SU-DHL-6 (cell line): ENCODE results near the gene CCDC34.

Source experiments
- CTCF ChIP-seq: fragments of 200-600 bp; sonication (generic); IDR thresholded peaks from one replicate; pipeline ENCODE4 v1.5.1; 2017; ENCODE audit warnings: antibody characterized with exemption, mild to moderate bottlenecking, low read length, moderate library complexity; ENCODE audit not compliant: insufficient read depth, poor library complexity, severe bottlenecking
- EZH2phosphoT487 ChIP-seq: fragments of 200-600 bp; sonication (generic), shearing (Covaris generic); conservative IDR thresholded peaks from 2 replicates; pipeline ENCODE4 v1.6.1; 2018; ENCODE audit warnings: mild to moderate bottlenecking, antibody characterized with exemption, low read length, moderate library complexity, mixed read lengths

DNA sequence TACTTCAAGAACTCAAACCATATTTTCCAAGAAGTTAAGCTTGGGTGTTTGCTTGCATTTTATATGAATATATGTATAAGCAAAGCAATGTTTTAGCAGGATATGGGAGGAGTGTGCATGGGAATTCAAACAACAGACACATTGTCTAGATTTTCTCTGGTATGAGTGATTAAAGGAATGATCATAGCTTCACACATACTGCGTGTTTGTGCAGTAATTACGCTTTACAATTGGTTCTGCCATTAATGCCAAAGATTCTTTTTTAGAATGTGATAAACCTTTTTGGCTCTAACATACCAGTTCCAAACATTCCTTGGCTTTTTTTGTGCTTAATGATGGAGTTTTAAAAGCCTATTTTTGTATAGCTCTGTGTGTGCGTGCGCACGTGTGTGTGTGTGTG, 54.0 kb downstream of the CCDC34 start:
- no peak for TF ChIP-seq CTCF
- TF ChIP-seq EZH2phosphoT487: no peak
